ENCODE results near the gene CA10. TPM values are rescaled to one million over a fixed set of nuclear protein-coding genes. Genes with fewer than 3 reads are reported as not detected.

CA10 gene
- polyA plus RNA-seq, 1 experiment: not detected

DNA sequence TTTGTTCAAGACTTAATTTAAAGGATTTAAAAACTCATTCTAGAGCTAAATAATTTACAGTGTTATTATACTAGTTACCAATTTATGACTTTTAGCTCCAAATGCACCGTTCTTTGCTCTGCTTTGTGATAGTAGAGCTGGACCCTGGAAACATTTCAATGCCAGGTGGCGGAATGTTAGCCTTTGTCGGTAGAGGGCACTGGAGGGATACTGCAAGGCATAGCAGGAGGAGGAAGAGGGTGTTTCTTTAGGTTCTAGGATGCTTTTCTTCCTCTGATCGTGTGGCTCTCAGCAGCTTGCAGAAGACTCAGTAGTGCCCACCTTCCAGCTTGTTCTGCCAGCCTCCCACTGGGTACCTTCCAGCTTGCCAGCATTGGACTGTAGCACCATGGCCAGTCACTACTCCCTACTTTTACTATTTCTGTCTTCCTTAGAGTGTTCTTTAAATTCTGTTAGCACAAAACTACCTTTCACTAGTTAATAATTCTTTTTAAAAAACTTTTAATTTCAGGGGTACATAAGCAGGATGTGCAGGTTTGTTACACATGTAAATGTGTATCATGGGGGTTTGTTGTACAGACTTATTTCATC, 572.9 kb downstream of the CA10 start:
- Histone ChIP-seq H3K27ac (ENCODE audit: low read depth, low read length) (no peak overlapping the region), H3K27me3 (ENCODE audit: control insufficient read depth, insufficient read depth, low read length) (no peaks in the 10 kb centered on the region), H3K4me3 (ENCODE audit: low read depth, low read length) (no peak overlapping the region), H3K9me3 (ENCODE audit: control insufficient read depth, insufficient read depth, low read length) (peaks cover 4% of the 10 kb centered on the region)
- CTCF ChIA-PET: no interaction called here
- TF ChIP-seq, protein P1, sequence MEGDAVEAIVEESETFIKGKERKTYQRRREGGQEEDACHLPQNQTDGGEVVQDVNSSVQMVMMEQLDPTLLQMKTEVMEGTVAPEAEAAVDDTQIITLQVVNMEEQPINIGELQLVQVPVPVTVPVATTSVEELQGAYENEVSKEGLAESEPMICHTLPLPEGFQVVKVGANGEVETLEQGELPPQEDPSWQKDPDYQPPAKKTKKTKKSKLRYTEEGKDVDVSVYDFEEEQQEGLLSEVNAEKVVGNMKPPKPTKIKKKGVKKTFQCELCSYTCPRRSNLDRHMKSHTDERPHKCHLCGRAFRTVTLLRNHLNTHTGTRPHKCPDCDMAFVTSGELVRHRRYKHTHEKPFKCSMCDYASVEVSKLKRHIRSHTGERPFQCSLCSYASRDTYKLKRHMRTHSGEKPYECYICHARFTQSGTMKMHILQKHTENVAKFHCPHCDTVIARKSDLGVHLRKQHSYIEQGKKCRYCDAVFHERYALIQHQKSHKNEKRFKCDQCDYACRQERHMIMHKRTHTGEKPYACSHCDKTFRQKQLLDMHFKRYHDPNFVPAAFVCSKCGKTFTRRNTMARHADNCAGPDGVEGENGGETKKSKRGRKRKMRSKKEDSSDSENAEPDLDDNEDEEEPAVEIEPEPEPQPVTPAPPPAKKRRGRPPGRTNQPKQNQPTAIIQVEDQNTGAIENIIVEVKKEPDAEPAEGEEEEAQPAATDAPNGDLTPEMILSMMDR (IDR thresholded peaks at IDR 0.05; ENCODE audit: low read depth, low read length): no peak
- DNase-seq (ENCODE audit: low read depth, low spot score): no peak
- POLR2A ChIA-PET: no interaction called here

- no peak for DNase-seq (ENCODE audit: low read depth, low spot score)
- TF ChIP-seq, protein P1 (IDR thresholded peaks at IDR 0.05; ENCODE audit: low read depth, low read length): no peak
- ChIA-PET CTCF (no interaction called here), POLR2A (no interaction called here)
- peaks cover 4% of the 10 kb centered on the region for H3K9me3 ChIP-seq (ENCODE audit: control insufficient read depth, insufficient read depth, low read length)
- H3K27ac ChIP-seq (ENCODE audit: low read depth, low read length): no peak overlapping the region
- H3K27me3 ChIP-seq (ENCODE audit: control insufficient read depth, insufficient read depth, low read length): no peaks in the 10 kb centered on the region
- H3K4me3 ChIP-seq (ENCODE audit: low read depth, low read length): no peak overlapping the region
Measured at GRCh38 chr17:51580869-51581268, 577.6 kb downstream of the CA10 start.
